ENCODE measurements around the gene ISOC2. TPM values are rescaled to one million over a fixed set of nuclear protein-coding genes. Genes with fewer than 3 reads are reported as not detected.

ISOC2 gene
- total and polyA plus RNA-seq, 9 of the 15 experiments (the other 6 are each of a cell fraction or from before 2014, with no cell fraction given): 1.2 to 229 (median 58.3) TPM

- Histone ChIP-seq H3K27me3 (ENCODE audit: control insufficient read depth in 2 of 2, insufficient read depth in 2 of 2, low read length in 2 of 2) (peaks cover 0 to 5% of the 10 kb centered on the region in 2 experiments; a peak in 3 of 5 replicates), H3K4me1 (replicated peaks in 1 of 2; ENCODE audit: control insufficient read depth in 2 of 2, insufficient read depth in 2 of 2, low read length in 2 of 2) (peaks cover 3 to 69% of the 10 kb centered on the region in 2 experiments; a peak in 4 of 5 replicates), H3K79me2 (ENCODE audit: control insufficient read depth, insufficient read depth, low read length) (peaks cover 12% of the 10 kb centered on the region; the same call in 2 of the 3 replicates), H4K20me1 (replicated peaks; ENCODE audit: control insufficient read depth, insufficient read depth, low read length) (no peaks in the 10 kb centered on the region; the same call in 1 of the 2 replicates), H3K9me1 (ENCODE audit: control insufficient read depth, insufficient read depth, low read length) (no peaks in the 10 kb centered on the region), H2AFZ (ENCODE audit: low read depth, low read length) (no peak overlapping the region), H3K9ac (ENCODE audit: insufficient read depth in 1 of 2, low read depth in 2 of 2, low read length in 2 of 2) (peak overlapping the region in 1 of 2 experiments; percentile 61; a peak in 2 of 4 replicates), H3K27ac (ENCODE audit: extremely low read depth, low read depth, low read length) (no peak overlapping the region), H3K4me2 (ENCODE audit: insufficient read depth, low read length) (no peak overlapping the region), H3K36me3 (ENCODE audit: control insufficient read depth, insufficient read depth, low read length) (peaks cover 30% of the 10 kb centered on the region; the same call in 2 of the 3 replicates), H3K9me3 (replicated peaks; ENCODE audit: control insufficient read depth, insufficient read depth, low read depth, low read length) (no peaks in the 10 kb centered on the region), H3K4me3 (no peak overlapping the region)
- intact Hi-C loops (cut with micrococcal nuclease) (loop anchor here (1.0 to 5.0 kb wide), 2 partner anchors 8 to 66 kb away; partner anchors contain the start of genes ISOC2 and RPL28), in situ Hi-C loops (cut with MboI) (no loop called here)
- 70% methylated on average over 12 of the region's 12 CpGs for WGBS (ENCODE audit: insufficient coverage, low coverage, missing lambda C conversion rate)
- CTCF ChIA-PET (ENCODE audit: low intra/inter-chr PET ratio): interaction anchor here (1.1 kb wide), 1 partner anchor 50 kb away, joined by 6 read pairs; no protein-coding TSS in a partner anchor
- no peak for ATAC-seq
- FAIRE-seq: no peak
- TSS peak; percentile 19 for BruUV-seq (replicated peaks)
- DNase-seq (ENCODE audit: extremely low read depth in 1 of 4, low spot score in 3 of 4): no peak
- TF ChIP-seq YY1 (IDR thresholded peaks at IDR 0.05; ENCODE audit: borderline replicate concordance in 1 of 3, control insufficient read depth in 1 of 3, extremely low read depth in 1 of 3, insufficient read depth in 3 of 3, insufficient read length in 1 of 3, insufficient replicate concordance in 2 of 3, low read depth in 1 of 3, low read length in 2 of 3) (peak in 1 of 3 experiments; percentile 49), ZNF263 (CRISPR knock-in tag; IDR thresholded peaks at IDR 0.05; ENCODE audit: borderline replicate concordance) (peak; percentile 83), POLR3A (IDR thresholded peaks at IDR 0.05; ENCODE audit: borderline replicate concordance, extremely low read depth, insufficient read depth, insufficient read length) (no peak), POLR2G (IDR thresholded peaks at IDR 0.05; ENCODE audit: low read depth, low read length) (peak; percentile 29; the same call in 1 of the 2 replicates)
- TF ChIP-seq, protein P1, sequence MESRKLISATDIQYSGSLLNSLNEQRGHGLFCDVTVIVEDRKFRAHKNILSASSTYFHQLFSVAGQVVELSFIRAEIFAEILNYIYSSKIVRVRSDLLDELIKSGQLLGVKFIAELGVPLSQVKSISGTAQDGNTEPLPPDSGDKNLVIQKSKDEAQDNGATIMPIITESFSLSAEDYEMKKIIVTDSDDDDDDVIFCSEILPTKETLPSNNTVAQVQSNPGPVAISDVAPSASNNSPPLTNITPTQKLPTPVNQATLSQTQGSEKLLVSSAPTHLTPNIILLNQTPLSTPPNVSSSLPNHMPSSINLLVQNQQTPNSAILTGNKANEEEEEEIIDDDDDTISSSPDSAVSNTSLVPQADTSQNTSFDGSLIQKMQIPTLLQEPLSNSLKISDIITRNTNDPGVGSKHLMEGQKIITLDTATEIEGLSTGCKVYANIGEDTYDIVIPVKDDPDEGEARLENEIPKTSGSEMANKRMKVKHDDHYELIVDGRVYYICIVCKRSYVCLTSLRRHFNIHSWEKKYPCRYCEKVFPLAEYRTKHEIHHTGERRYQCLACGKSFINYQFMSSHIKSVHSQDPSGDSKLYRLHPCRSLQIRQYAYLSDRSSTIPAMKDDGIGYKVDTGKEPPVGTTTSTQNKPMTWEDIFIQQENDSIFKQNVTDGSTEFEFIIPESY (CRISPR knock-in tag; IDR thresholded peaks at IDR 0.05): 0 out of 2 replicates have a peak, but pooled peaks have one; percentile 5
- POLR2A ChIA-PET: interaction anchor here (0.6 to 2.0 kb wide), 12 partner anchors 9 to 1302 kb away, joined by 3 to 7 read pairs (median 4); partner anchors contain the start of genes ISOC2, UBE2S and ZNF628
Observed at GRCh38 chr19:55453511-55454260, 7.8 kb downstream of the ISOC2 start.
